Mesendoderm (in vitro differentiated cells): Measurements from ENCODE around the gene LELP1.

Experiments used
- DNase-seq: peaks from one replicate; pipeline ENCODE4 v3.0.0; 2013
- H2AK5ac ChIP-seq: 2 replicates; pipeline ENCODE4 v1.6.1; 2013; ENCODE audit warnings: low read length, inconsistent platforms
- H2BK120ac ChIP-seq: 2 replicates; pipeline ENCODE4 v1.6.1; 2013; ENCODE audit warnings: low read depth, mild to moderate bottlenecking, low read length, moderate library complexity, mixed read lengths
- H2BK15ac ChIP-seq: replicated peaks from 2 replicates; pipeline ENCODE4 v1.6.1; 2013; ENCODE audit warnings: low read depth, mild to moderate bottlenecking, moderate library complexity
- H2BK5ac ChIP-seq: 2 replicates; pipeline ENCODE4 v1.6.1; 2013; ENCODE audit warnings: low read length, inconsistent platforms
- H3K18ac ChIP-seq: 2 replicates; pipeline ENCODE4 v1.6.1; 2013; ENCODE audit warnings: mild to moderate bottlenecking, low read length, mixed read lengths
- H3K23ac ChIP-seq: one replicate; pipeline ENCODE4 v1.6.1; 2013; ENCODE audit warnings: low read length
- H3K27ac ChIP-seq: 2 replicates; pipeline ENCODE4 v1.5.1; 2013; ENCODE audit warnings: low read depth, mild to moderate bottlenecking, inconsistent platforms, low read length, moderate library complexity
- H3K27me3 ChIP-seq: 2 replicates; pipeline ENCODE4 v1.6.1; 2013; ENCODE audit warnings: low read length, control low read depth, mild to moderate bottlenecking, inconsistent platforms; ENCODE audit not compliant: insufficient read depth, poor library complexity
- H3K36me3 ChIP-seq: 2 replicates; pipeline ENCODE4 v1.6.1; 2013; ENCODE audit warnings: low read length, inconsistent platforms; ENCODE audit not compliant: control insufficient read depth, insufficient read depth
- H3K4ac ChIP-seq: one replicate; pipeline ENCODE4 v1.6.1; 2013; ENCODE audit warnings: low read depth, mild to moderate bottlenecking, low read length, moderate library complexity
- H3K4me1 ChIP-seq: 2 replicates; pipeline ENCODE4 v1.6.1; 2013; ENCODE audit warnings: low read depth, low read length, inconsistent platforms; ENCODE audit not compliant: control insufficient read depth
- H3K4me2 ChIP-seq: 2 replicates; pipeline ENCODE4 v1.6.1; 2013; ENCODE audit warnings: low read length
- H3K4me3 ChIP-seq: 2 replicates; pipeline ENCODE4 v1.5.1; 2013; ENCODE audit warnings: mild to moderate bottlenecking, low read length
- H3K56ac ChIP-seq: one replicate; pipeline ENCODE4 v1.6.1; 2013; ENCODE audit warnings: low read length
- H3K79me1 ChIP-seq: 2 replicates; pipeline ENCODE4 v1.6.1; 2013; ENCODE audit warnings: low read length, inconsistent platforms
- H3K79me2 ChIP-seq: 2 replicates; pipeline ENCODE4 v1.6.1; 2013; ENCODE audit warnings: mild to moderate bottlenecking, low read length; ENCODE audit not compliant: control insufficient read depth, insufficient read depth
- H3K9ac ChIP-seq: 2 replicates; pipeline ENCODE4 v1.6.1; 2013; ENCODE audit warnings: low read length, inconsistent platforms
- H4K5ac ChIP-seq: one replicate; pipeline ENCODE4 v1.6.1; 2013; ENCODE audit warnings: low read length
- H4K8ac ChIP-seq: one replicate; pipeline ENCODE4 v1.6.1; 2013; ENCODE audit warnings: low read depth, mild to moderate bottlenecking, control low read depth, low read length, moderate library complexity
- WGBS: extraction: QIAGEN DNeasy Blood & Tissue Kit; methylation state at CpG from one replicate; pipeline ENCODE4 v1.1.7; 2013; ENCODE audit warnings: low lambda C conversion rate, missing lambda C conversion rate; ENCODE audit not compliant: insufficient coverage; ENCODE audit errors: extremely low coverage; 5-methylcytosine and 5-hydroxymethylcytosine counted together

LELP1 gene

GRCh38 chr1:153206631-153207030 lies 3.4 kb downstream of the LELP1 start:
- DNase-seq: no peak

GRCh38 chr1:153210206-153210605 lies 7.0 kb downstream of the LELP1 start:
- no CpG with 5 or more reads among the region's 7 CpGs for WGBS
- no peaks in the 10 kb centered on the region for H3K79me1 ChIP-seq
- no peak overlapping the region for H2BK5ac ChIP-seq
- no peak overlapping the region for H2BK120ac ChIP-seq
- H3K4me3 ChIP-seq: no peak overlapping the region
- H3K56ac ChIP-seq: peak overlapping the region; percentile 49
- H3K4ac ChIP-seq: no peak overlapping the region
- H3K27me3 ChIP-seq: peaks cover 1% of the 10 kb centered on the region
- H2AK5ac ChIP-seq: no peak overlapping the region
- H2BK15ac ChIP-seq: no peak overlapping the region
- H3K36me3 ChIP-seq: no peaks in the 10 kb centered on the region
- H3K23ac ChIP-seq: no peak overlapping the region
- peak; percentile 12 for DNase-seq
- no peak overlapping the region for H3K9ac ChIP-seq
- no peak overlapping the region for H3K18ac ChIP-seq
- H3K4me2 ChIP-seq: no peak overlapping the region
- no peak overlapping the region for H3K27ac ChIP-seq
- H3K4me1 ChIP-seq: peaks cover 8% of the 10 kb centered on the region
- no peaks in the 10 kb centered on the region for H3K79me2 ChIP-seq
- no peak overlapping the region for H4K5ac ChIP-seq
- H4K8ac ChIP-seq: no peak overlapping the region

More at GRCh38 chr1:153206631-153207030, 3.4 kb downstream of the LELP1 start:
- Histone ChIP-seq H2AK5ac (no peak overlapping the region), H2BK15ac (no peak overlapping the region), H4K8ac (no peak overlapping the region), H3K23ac (no peak overlapping the region), H3K4me3 (no peak overlapping the region), H3K27me3 (no peaks in the 10 kb centered on the region), H3K4ac (no peak overlapping the region), H3K4me2 (no peak overlapping the region), H2BK5ac (no peak overlapping the region), H3K79me2 (no peaks in the 10 kb centered on the region), H3K4me1 (peaks cover 4% of the 10 kb centered on the region), H3K27ac (no peak overlapping the region), H3K18ac (no peak overlapping the region), H4K5ac (no peak overlapping the region), H3K36me3 (no peaks in the 10 kb centered on the region), H3K79me1 (no peaks in the 10 kb centered on the region), H2BK120ac (no peak overlapping the region), H3K56ac (no peak overlapping the region), H3K9ac (no peak overlapping the region)
- WGBS: no CpG with 5 or more reads among the region's 9 CpGs

- H3K4me1 ChIP-seq: peaks cover 8% of the 10 kb centered on the region
- H3K9ac ChIP-seq: no peak overlapping the region
- no peak overlapping the region for H3K56ac ChIP-seq
- H2AK5ac ChIP-seq: no peak overlapping the region
- no peak overlapping the region for H2BK5ac ChIP-seq
- DNase-seq: peak; percentile 88
- H3K4me3 ChIP-seq: no peak overlapping the region
- H2BK120ac ChIP-seq: no peak overlapping the region
- no peaks in the 10 kb centered on the region for H3K79me2 ChIP-seq
- no peak overlapping the region for H4K5ac ChIP-seq
- no peak overlapping the region for H4K8ac ChIP-seq
- no peak overlapping the region for H3K27ac ChIP-seq
- H3K23ac ChIP-seq: no peak overlapping the region
- no peaks in the 10 kb centered on the region for H3K36me3 ChIP-seq
- no peak overlapping the region for H2BK15ac ChIP-seq
- H3K4ac ChIP-seq: no peak overlapping the region
- H3K27me3 ChIP-seq: peaks cover 2% of the 10 kb centered on the region
- no peak overlapping the region for H3K4me2 ChIP-seq
- H3K79me1 ChIP-seq: no peaks in the 10 kb centered on the region
- no CpG with 5 or more reads among the region's 5 CpGs for WGBS
- H3K18ac ChIP-seq: no peak overlapping the region
Observed at GRCh38 chr1:153212201-153212600, 9.0 kb downstream of the LELP1 start.

GRCh38 chr1:153213519-153213918 lies 10.3 kb downstream of the LELP1 start:
- Histone ChIP-seq H2AK5ac (no peak overlapping the region), H3K79me2 (no peaks in the 10 kb centered on the region), H3K4me1 (peaks cover 8% of the 10 kb centered on the region), H3K4ac (no peak overlapping the region), H3K23ac (no peak overlapping the region), H4K5ac (no peak overlapping the region), H3K36me3 (no peaks in the 10 kb centered on the region), H3K4me2 (no peak overlapping the region), H4K8ac (no peak overlapping the region), H3K56ac (no peak overlapping the region), H3K4me3 (no peak overlapping the region), H3K9ac (no peak overlapping the region), H2BK15ac (no peak overlapping the region), H3K18ac (no peak overlapping the region), H3K27me3 (peaks cover 2% of the 10 kb centered on the region), H3K27ac (no peak overlapping the region), H3K79me1 (no peaks in the 10 kb centered on the region), H2BK5ac (no peak overlapping the region), H2BK120ac (no peak overlapping the region)
- no peak for DNase-seq
- no CpG with 5 or more reads among the region's 4 CpGs for WGBS

GRCh38 chr1:153217212-153217611 lies 14.0 kb downstream of the LELP1 start, which contains the start of gene PRR9:
TSS of gene PRR9 (plus strand) at chr1:153217584. CDS start at chr1:153218145, 561 bp downstream.
- Histone ChIP-seq H2BK5ac (no peak within 1 kb of the TSS), H3K27me3 (peaks cover 2% of the 10 kb centered on the region), H3K79me2 (no peaks in the 10 kb centered on the region), H3K56ac (no peak within 1 kb of the TSS), H3K4me2 (no peak within 1 kb of the TSS), H3K9ac (no peak within 1 kb of the TSS), H3K79me1 (no peaks in the 10 kb centered on the region), H4K5ac (no peak within 1 kb of the TSS), H2BK120ac (no peak within 1 kb of the TSS), H3K4ac (no peak within 1 kb of the TSS), H4K8ac (no peak within 1 kb of the TSS), H2AK5ac (no peak within 1 kb of the TSS), H3K18ac (no peak within 1 kb of the TSS), H3K27ac (no peak within 1 kb of the TSS), H3K4me1 (peaks cover 4% of the 10 kb centered on the region), H3K4me3 (no peak within 1 kb of the TSS), H3K36me3 (no peaks in the 10 kb centered on the region), H3K23ac (no peak within 1 kb of the TSS), H2BK15ac (no peak within 1 kb of the TSS)
- WGBS: no CpG with 5 or more reads among the region's 3 CpGs
- DNase-seq: peak; percentile 57

- Histone ChIP-seq H3K4ac (no peak overlapping the region), H2BK15ac (no peak overlapping the region), H2BK5ac (no peak overlapping the region), H3K4me2 (no peak overlapping the region), H4K5ac (no peak overlapping the region), H3K27me3 (peaks cover 2% of the 10 kb centered on the region), H3K4me1 (no peaks in the 10 kb centered on the region), H3K36me3 (no peaks in the 10 kb centered on the region), H3K56ac (no peak overlapping the region), H3K18ac (no peak overlapping the region), H2AK5ac (no peak overlapping the region), H3K23ac (no peak overlapping the region), H3K79me1 (no peaks in the 10 kb centered on the region), H3K27ac (no peak overlapping the region), H3K79me2 (no peaks in the 10 kb centered on the region), H2BK120ac (no peak overlapping the region), H4K8ac (no peak overlapping the region), H3K9ac (no peak overlapping the region), H3K4me3 (no peak overlapping the region)
- DNase-seq: no peak
- no CpG with 5 or more reads among the region's 2 CpGs for WGBS
Observed at GRCh38 chr1:153217744-153218416, 14.7 kb downstream of the LELP1 start.
